ENCODE data around the gene FAM227B.
"Not testable (repeated sequence)": the region's sequence is repeated elsewhere in the genome, so short reads cannot be mapped to it uniquely, and the experiment has no call there.

FAM227B gene

DNA sequence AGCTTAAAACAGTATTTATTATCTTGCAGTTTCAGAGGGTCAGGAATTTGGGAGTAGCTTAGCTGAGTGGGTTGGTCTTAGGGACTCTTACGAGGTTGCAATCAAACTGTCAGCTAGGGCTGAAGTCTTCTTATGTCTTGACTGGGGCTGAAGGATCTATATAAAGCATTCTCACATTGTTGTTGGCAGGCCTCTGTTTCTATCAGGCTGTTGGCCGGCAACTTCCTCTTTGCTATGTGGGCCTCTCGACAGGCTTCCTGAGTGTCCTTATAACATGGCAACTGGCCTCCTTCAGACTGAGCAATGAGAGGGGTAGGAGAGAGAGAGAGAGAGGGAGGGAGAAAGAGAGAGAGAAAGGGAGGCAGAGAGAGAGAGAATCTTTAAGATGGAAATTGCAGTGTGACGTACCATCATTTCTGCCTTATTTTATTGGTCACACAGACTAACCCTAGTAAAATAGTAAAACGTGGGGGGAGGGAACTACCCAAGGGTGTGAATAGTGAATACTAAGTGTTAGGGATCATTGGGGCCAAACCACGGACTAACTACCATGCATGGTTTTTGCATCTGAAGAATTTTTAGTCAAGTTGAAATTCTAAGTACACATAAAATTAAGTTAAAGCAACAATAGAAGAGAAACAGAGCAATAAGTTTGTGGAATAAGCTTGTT lies 181.5 kb downstream of the FAM227B start:
- no peak for DNase-seq (ENCODE audit: low spot score)

DNA sequence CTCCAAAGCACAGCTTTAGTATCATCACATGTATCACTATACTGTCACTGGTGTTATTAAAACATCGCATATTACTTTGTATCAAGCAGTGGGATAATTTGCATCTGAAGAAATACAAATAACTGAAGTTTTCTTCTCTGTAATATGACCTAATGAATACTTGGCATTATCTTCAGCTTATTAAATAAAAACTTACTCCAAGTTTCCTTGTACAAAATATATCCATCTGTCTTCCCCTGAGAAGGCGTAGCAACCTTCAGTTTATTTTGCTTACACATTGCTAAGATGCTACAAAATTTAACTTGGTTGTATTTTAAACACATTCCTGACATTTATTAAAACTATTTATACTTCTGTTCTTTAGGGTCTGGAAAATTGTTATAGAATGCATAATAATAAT lies 183.9 kb downstream of the FAM227B start:
- DNase-seq (ENCODE audit: low spot score) = no peak

DNA sequence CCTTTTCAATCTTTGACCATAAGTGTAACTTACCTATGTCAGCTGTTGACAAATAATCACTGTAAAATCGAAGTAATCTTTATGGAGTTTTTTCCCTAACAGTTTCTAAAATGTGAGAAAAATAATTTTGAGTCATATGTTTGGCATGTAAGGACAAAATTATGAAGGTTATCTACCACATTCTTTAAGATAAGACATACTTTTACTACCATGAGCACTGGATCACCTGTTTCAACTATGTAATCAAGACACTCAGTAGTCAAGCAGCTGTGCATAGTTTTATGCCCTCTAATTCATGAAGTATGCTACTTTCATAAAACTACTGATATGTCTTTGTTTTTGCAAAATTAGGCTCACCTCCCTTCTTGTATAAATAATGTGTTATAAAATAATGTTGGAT lies 185.4 kb downstream of the FAM227B start:
- no peak for DNase-seq (ENCODE audit: low spot score)

- no peak for DNase-seq (ENCODE audit: low spot score)
Observed at GRCh38 chr15:49430046-49430445, 190.6 kb downstream of the FAM227B start.

DNA sequence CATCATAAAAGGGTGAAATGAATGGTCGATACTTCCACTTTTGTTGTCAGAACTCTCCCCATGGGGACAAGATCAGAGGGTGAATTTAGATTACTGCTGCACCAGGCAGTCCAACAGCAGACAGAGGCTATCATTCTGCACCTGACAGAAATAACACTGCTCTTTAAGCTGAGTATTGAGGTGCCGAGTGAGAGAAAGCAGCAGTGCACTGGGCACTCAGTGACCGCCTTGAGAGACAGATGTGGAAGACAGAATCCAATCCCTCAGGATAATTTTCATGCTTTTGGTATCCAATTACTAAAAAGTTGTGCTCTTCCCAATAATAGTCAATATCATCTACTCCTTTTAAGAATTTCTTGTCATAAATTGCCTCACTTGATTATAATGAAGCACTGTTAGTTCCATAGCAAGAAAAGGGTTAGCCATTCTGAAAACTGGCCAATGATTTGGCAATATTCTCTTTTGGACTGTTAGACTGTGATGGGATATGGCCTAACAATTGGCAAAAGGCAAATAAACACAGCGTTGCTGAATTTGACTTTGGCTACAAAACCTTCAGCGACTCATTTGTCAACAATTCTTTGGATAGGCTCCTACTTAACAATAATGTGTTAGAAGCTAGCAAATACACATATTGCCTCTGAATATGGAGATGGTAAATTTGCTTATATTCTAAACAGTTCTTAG lies 192.1 kb downstream of the FAM227B start:
- DNase-seq (ENCODE audit: low spot score) = no peak

DNA sequence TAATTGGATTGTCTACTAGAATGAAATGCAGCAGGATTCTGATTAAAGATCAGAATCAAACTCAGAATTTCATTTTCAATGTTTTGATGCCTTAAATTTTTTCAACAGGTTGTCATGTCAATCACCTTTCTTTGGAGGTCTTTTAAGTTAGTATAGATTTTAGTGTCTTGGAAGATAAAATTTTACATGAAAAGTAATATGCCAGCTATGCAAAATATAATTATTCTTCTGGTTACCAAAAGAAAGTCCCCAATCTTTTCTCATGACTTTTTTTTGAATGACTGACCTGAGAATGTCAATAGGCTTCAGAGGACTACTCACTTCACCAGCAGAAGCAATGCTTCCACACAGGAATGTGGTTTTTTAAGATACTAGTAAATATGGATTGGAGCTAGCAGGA lies 193.2 kb downstream of the FAM227B start:
- no peak for DNase-seq (ENCODE audit: low spot score)

GRCh38 chr15:49424954-49425353 lies 195.7 kb downstream of the FAM227B start:
- DNase-seq (ENCODE audit: low spot score) = no peak

DNA sequence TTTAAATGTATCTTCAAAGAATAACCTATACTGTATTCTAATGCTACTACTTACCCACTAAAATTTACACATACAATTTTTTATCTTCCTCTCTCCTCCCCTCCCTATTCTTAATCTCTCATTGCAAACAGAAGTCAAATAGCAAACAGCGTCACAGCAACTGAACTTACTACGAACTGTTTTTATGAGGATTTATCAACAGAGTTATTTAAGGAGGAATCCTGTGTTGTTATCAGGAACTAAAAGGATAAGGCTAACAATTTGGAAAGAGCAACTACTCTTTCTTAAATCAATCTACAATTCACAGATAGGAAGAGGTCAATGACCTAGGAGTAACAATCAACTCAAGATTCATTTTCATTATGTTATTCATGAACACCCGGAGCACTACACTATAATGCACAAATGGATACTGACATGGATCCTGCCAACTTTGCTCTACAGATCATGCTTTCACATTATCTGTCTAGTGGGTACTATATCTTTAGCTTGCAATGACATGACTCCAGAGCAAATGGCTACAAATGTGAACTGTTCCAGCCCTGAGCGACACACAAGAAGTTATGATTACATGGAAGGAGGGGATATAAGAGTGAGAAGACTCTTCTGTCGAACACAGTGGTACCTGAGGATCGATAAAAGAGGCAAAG lies 196.6 kb downstream of the FAM227B start:
- no peak for DNase-seq (ENCODE audit: low spot score)

DNA sequence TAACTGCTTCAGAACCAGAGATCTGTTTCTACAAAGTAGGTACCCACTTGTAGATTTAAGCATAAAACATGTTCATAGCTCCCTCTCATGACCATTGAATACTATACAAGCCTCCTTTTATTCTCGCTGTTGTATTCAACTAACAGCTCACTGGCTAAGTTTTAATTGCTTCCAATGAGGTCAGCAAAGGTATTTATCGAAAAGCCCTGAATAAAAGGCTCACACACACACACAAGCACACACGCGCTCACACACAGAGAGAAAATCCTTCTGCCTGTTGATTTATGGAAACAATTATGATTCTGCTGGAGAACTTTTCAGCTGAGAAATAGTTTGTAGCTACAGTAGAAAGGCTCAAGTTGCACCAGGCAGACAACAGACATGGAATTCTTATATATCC lies 197.6 kb downstream of the FAM227B start, which contains the start of gene FGF7:
Gene FGF7 (plus strand): TSS at position 222 of the 400 bp plus-strand sequence. CDS start 1,056 bp downstream, outside the sequence.
- DNase-seq (ENCODE audit: low spot score) = no peak

GRCh38 chr15:49421991-49422390 lies 198.6 kb downstream of the FAM227B start:
- peak; percentile 64 for DNase-seq (ENCODE audit: low spot score)

GRCh38 chr15:49418811-49419210 lies 201.8 kb downstream of the FAM227B start:
- DNase-seq (ENCODE audit: low spot score) = no peak

DNA sequence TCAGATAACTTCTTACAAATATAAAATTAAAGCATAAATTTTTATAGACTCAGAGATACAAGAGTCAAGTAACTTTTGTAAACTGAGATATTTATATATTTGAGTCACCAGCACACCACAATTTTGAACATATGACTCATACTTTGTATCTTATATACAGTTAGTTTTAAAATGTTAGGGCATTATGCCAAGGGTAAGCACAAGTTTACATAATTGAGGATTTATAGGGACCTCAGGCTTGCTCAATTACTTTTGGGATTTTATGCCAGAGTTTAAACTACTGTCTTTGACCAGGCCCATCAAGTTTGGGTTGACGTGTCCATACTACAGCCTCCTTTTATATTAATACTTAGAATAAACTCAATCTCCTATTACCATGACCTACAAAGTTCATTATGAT lies 205.0 kb downstream of the FAM227B start:
- DNase-seq (ENCODE audit: low spot score) = peak; percentile 21

DNA sequence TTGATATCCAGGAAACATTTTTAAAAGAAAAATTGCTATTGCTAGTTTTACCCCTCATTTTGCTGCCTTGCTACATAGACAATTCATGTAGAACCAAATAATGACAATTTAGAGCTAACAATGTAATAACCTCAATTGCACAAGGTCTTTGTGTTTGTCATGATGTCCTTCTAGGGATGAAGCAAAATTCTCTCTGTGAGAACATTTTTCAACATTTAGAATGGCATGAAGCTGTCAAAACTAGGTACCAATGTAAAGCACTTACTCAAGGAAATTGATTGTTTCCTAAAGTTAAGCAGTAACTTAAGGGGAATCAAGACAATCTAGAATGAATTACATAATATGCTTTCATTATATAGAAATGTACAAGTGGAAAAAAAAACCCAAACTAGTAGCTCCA lies 205.5 kb downstream of the FAM227B start:
- DNase-seq (ENCODE audit: low spot score) = no peak

DNA sequence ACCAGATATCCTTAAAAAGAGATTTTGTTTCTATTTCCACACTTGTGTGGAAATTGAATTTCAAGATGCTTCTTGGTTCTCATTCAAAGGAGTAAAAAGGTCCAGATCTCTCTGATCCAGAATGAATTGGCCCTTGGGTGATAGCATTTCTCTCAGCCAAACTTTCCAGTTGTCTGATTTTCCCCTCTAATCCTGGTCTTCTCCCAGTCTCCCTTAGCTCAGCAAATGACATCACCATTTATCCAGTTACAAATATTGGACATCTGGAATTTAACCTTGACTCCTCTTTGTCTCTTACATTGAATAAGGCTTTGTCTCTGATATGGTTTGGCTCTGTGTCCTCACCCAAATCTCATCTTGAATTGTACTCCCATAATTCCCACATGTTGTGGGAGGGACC lies 207.8 kb downstream of the FAM227B start:
- DNase-seq (ENCODE audit: low spot score) = no peak

DNA sequence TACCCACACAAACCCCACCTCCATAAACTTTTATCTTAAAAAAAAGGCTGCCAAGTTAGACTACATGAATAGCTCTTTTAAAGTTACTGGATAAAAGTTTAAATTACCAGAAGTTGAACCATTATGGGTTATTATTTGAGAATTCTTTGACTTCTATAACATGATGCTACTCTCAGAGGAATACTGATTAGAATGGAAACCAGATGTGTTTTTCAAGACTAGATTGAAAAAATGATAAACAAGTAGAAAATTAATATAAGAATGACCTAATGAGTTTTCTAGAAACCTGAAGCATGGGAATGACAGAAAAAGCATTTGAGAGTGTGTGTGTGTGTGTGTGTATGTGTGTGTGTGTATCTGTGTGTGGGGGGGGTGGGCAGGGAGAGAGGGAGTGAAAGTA lies 210.0 kb downstream of the FAM227B start:
- DNase-seq (ENCODE audit: low spot score) = no peak

DNA sequence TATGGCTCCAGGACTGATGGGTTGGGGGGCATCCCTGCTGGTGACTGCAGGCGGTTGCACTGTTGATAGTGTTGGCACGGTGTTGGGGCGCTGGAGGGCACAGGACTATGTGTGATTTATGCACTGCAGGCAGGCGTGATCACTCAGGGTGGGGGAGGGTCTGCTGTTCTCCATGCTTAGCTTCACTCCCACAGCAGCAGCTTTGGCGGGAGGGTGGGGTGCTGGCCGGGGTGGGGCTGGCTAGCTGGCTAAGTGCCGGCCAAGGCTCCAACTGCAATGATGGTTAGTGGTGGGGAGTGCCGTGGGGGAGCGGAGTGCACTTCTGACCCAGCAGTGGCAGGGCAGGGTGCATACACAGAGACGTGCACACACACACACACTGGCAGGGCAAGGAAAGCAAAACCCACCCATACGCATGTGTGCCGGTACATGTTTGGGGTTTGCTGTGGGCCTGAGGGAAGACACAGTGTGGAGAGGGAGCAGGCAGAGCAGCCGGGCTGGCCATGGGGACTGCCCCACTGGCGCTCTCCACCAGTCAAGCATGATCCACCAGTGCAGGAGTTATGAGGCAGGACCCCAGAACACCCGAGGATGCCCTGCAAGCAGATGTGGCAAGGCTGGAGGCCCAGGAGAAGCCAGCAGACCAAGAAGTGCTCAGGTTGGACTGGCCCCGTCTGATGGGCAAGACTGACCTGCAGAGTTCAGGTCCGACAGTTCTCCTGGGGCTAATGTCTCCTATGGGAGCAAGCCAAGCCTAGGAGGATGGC lies 214.1 kb downstream of the FAM227B start:
- DNase-seq (ENCODE audit: low spot score) = no peak

DNA sequence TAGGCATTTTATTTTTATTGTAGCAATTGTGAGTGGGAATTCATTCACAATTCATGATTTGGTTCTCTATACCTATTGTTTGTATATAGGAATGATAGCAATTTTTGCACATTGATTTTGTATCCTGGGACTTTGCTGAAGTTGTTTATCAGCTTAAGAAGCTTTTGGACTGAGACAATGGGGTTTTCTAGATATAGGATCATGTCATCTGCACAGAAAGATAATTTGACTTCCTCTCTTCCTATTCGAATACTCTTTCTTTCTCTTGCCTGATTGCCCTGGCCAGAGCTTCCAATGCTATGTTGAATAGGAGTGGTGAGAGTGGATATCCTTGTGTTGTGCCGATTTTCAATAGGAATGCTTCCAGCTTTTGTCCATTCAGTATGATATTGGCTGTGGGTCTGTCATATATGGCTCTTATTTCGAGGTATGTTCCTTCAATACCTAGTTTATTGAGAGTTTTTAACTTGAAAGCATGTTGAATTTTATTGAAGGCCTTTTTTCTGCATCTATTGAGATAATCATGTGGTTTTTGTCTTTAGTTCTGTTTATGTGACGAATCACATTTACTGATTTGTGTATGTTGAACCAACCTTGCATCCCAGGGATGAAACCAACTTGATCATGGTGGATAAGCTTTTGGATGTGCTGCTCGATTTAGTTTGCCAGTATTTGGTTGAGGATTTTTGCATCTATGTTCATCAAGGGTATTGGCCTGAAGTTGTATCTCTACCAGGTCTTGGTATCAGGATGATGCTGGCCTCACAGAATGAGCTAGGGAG lies 217.9 kb downstream of the FAM227B start:
- not testable (repeated sequence) for DNase-seq (ENCODE audit: low spot score)

- DNase-seq (ENCODE audit: low spot score) = no peak
Observed at GRCh38 chr15:49387471-49387870, 233.1 kb downstream of the FAM227B start.

- no peak for DNase-seq (ENCODE audit: low spot score)
Observed at GRCh38 chr15:49383266-49383665, 237.4 kb downstream of the FAM227B start.

DNA sequence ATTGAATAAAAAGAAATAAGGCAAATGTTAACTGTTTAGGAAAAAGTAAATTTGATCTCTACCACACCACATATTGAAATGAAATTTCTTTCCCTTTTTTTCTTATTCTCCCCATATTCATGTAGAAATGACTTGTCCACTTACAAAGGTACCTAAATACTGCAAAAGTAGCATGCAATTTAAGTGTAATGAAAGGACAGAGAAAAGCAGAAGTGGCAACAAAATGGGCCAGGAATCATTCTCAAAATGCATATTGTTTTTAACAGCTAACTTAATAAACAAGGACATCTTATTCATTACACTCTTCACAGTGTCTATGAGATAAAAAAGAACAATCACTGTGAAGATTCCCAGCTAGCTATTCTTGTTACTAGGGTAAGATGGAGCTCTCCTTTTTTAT lies 238.2 kb downstream of the FAM227B start:
- no peak for DNase-seq (ENCODE audit: low spot score)

- no peak for DNase-seq (ENCODE audit: low spot score)
Observed at GRCh38 chr15:49380912-49381311, 239.7 kb downstream of the FAM227B start.

- DNase-seq (ENCODE audit: low spot score) = no peak
Observed at GRCh38 chr15:49379996-49380395, 240.6 kb downstream of the FAM227B start.
